ENCODE data around the gene CACNA1B.

- TF ChIP-seq CTCF (IDR thresholded peaks at IDR 0.05): no peak
- no peak for TF ChIP-seq POLR2A (IDR thresholded peaks at IDR 0.05)
- no peak for TF ChIP-seq POLR2AphosphoS5 (IDR thresholded peaks at IDR 0.05; ENCODE audit: insufficient read depth in 1 of 2, low read depth in 1 of 2)
Measured at GRCh38 chr9:137917795-137918194, 40.2 kb downstream of the CACNA1B start.

All from vagina (tissue), 2 donors.